NCI-H774 (cell line): ENCODE measurements around the gene YIPF6.
"Not testable (repeated sequence)": the region's sequence is repeated elsewhere in the genome, so short reads cannot be mapped to it uniquely, and the experiment has no call there.

Source experiments
- DNase-seq: peaks from one replicate; lab custom pipeline; 2025; lab: John Stamatoyannopoulos, UW

Gene YIPF6

DNA sequence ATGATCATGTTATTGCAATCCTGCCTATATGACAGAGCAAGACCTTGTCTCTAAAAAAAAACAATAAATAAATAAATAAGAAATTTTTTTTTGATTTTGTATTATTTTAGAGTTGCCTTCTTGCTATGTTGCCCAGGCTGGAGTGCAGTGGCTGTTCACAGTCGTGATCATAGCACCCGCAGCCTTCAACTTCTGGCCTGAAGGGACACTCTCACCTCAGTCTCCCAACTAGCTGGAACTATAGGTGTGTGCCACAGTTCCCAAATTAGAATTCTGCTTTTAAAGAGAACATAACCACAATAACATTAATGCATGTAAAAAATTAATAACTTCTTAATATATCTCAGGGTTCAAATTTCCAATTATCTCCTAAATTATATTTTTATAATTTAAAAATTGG, 7.8 kb downstream of the YIPF6 start:
- no peak for DNase-seq

DNA sequence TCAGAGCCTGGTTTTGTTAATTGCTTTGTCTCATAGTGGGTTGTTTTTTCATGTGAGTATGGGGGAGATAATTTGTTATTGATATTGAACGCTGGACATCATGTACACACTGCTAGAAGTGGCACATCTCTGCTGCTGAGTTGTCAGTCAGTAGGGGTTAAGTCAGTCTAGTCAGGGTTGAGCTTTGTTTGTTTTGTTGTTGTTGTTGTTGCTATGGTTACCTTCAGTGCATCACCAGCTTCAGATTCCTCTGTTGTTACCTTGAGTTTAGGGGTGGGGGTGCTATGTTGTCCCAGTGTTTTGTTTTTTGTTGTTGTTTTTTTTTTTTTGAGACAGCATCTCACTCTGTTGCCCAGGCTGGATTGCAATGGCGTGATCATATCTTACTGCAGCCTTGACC, 9.9 kb downstream of the YIPF6 start:
- DNase-seq: no peak

DNA sequence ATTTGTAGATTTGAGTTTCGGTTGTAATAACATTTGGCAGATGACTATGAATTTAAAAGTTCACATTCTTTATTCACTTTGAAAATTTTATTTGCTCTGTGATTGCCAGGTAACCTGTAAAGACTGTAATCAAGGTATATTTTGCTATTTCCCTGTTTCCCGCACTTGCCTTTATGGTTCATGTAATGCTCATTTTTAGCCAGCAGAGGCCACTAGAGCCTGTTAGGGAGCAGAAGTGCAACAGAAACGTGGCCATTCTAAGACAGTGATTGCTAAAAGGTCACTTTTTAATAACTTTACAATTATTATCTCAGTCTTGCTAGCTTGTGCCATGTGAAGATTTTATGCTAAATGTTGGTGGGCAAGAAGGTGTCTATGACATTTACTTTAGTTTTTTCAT, 12.4 kb downstream of the YIPF6 start:
- no peak for DNase-seq

DNA sequence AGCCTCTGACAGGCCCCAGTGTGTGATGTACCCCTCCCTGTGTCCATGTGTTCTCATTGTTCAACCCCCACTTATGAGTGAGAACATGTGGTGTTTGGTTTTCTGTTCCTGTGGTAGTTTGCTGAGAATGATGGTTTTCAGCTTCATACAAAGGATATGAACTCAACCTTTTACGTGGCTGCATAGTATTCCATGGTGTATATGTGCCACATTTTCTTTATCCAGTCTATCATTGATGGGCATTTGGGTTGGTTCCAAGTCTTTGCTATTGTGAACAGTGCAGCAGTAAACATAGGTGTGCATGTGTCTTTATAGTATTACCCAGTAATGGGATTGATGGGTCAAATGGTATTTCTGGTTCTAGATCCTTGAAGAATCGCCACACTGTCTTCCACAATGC, 25.8 kb downstream of the YIPF6 start:
- DNase-seq: not testable (repeated sequence)

DNA sequence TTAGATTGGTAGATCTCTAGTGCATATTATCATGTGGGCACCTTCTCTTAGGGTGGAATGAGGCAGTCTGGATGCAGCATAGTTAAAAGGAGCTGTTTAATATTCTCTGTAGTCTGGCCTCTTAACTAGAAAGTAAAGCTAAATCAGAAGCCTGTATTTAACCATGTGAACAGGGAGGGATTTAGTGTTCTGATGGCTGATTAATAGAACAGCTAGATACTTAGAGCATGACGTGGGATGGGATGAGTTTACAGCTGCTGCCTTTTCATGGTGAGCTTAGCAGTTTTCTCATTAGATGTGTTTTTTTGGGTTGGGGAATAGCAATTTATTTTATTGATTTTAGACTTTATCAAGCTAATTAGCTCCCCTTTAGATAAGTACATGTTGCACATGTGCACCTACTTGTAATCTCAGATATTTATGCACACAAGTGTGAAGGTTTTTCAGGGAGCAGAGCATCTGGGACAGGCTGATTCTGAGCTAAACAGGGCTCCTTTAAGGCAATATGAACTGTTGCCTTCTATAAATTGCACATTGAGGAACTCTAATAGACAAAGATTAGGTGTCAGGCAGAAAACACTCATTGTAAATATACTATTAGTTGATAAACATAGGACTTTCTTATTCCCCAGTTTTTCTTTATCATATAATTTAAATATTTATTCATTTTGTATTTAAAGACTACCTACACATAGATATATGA, 34.1 kb downstream of the YIPF6 start:
- no peak for DNase-seq

DNA sequence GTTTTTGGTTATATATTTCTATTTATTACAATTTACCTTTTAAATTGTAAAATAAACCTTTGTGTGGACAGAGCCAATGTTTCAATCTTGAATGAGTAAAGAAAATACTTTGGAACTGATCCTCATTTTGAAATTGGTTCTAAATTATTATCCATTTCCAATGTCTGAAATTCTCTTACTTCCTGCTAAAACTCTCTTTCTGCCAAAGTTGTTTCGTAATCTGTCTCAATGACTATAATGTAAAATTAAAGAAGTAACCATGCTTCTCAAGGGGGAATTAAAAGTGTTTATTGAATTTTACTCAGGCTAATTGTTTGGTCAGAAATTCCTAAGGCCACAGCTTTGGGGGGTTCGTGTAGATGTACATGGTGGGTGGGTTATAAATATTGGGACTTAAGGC, 34.8 kb downstream of the YIPF6 start:
- no peak for DNase-seq

DNA sequence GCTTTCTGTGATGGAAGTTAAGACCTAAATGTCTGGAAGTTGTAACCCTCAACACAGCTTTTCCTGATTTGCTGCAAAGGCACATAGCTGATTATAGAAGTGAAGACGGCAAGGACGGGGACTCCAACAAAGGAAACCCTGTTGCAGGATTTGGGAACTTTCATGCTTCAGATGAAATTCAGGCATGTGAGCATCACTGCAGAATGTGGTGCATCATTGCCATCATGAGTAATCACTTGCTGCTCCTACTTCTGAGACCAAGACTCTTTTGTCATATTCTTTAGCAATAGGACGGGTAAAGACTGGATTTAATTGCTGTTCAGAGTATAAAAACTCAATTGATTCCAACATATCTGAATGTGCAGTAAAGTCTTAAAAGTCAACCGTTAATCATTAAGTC, 35.8 kb downstream of the YIPF6 start:
- no peak for DNase-seq

DNA sequence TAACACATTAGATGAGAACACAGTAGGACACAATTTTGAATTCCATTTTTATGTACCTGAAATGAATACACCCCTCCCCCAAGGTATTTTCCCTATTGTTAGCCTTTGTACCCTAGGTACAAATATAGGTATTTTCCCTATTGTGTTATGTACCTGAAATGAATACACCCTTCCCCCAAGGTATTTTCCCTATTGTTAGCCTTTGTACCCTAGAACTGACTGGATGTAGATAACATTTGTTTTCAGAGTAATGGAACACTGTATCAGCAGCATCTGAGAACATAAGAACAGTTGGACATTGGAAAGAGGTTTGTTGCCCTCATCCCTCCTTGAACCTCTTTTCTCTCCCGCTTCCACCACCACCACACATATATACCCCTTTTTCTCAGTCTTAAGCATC, 37.6 kb downstream of the YIPF6 start:
- DNase-seq: no peak

DNA sequence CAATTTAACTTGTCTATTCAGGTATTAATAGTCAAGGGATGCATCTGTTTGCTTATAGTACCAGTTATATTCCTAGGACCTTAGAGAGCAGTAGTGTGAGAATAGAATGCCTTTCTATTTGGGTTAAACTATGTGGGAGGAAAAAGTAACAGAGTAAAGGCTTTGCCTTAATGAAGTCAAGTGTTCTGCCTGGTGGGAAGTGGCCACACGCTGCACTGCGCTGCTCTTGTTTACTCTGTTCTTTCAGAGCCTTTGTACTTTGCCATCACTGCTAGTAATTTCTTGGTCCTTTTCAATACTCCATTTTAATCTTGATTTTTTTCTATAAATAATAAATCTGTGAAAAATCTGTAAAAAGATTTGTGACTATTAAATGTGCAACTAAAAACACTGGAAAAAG, 38.0 kb downstream of the YIPF6 start:
- DNase-seq: no peak

DNA sequence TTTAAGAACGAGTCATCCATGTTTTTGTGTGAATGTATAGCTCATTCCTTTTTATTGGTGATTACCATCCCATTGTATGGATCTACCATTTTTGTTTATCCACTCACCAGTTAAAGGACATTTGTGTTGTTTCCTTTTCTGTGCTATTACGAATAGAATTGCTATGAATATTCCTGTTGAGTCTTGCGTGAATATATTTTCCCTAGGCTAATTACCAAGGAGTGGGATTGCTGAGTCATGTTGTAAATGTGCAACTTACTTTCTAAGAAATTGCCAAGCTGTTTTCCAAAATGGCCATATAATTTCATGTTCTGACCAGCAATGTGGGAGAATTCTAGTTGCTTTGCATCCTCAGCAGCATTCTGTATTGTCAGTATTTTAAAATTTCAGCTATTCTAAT, 51.3 kb downstream of the YIPF6 start:
- no peak for DNase-seq

DNA sequence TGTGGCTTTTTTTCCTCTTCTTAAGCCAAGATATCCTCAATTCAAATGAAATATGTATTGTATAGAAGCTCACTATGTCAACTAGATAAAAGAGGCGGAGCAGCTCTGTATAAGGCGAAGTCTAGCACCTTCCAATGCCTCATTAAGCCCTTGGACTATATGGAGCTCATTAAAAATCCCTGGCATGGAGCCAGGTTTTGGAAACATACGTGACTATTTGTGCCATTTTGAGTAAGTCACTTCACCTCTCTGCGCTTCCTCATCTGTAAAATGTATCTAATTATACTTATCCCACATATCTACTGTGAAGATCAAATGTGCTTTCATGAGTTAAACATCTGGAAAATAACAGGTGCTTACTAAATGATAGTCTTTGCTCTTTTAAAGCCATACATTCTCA, 57.2 kb downstream of the YIPF6 start:
- no peak for DNase-seq

DNA sequence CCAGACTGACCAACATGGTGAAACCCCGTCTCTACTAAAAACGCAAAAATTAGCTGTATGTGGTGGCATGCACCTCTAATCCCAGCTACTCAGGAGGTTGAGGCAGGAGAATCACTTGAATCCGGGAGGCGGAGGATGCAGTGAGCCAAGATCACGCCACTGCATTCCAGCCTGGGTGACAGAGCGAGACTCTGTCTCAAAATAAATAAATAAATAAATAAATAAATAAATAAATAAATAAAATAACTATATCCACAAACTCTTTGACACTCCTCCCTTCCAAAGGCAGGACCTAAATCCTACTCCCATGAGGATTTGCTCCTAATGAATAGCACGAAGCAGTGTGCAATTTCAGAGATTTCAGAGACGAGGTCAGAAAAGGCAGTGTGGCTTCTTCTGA, 58.3 kb downstream of the YIPF6 start:
- not testable (repeated sequence) for DNase-seq

DNA sequence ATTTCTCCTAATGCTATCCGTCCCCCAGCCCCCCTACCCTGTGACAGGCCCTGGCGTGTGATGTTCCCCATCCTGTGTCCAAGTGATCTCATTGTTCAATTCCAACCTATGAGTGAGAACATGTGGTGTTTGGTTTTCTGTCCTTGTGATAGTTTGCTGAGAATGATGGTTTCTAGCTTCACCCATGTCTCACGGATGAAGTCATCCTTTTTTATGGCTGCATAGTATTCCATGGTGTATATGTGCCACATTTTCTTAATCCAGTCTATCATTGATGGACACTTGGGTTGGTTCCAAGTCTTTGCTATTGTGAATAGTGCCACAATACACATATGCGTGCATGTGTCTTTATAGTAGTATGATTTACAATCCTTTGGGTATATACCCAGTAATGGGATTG, 61.1 kb downstream of the YIPF6 start:
- DNase-seq: not testable (repeated sequence)

DNA sequence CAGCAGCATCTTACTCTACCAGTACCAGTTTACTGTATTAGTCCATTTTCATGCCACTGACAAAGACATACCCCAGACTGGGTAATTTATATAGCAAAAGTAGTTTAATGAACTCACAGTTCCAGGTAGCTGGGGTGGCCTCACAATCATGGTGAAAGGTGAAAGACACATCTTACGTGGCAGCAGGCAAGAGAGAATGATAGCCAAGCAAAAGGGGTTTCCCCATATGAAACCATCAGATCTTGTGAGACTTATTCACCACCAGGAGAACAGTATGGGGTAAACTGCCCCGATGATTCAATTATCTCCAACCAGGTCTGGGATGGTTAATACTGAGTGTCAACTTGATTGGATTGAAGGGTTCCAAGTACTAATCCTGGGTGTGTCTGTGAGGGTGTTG, 69.3 kb downstream of the YIPF6 start:
- DNase-seq: no peak

DNA sequence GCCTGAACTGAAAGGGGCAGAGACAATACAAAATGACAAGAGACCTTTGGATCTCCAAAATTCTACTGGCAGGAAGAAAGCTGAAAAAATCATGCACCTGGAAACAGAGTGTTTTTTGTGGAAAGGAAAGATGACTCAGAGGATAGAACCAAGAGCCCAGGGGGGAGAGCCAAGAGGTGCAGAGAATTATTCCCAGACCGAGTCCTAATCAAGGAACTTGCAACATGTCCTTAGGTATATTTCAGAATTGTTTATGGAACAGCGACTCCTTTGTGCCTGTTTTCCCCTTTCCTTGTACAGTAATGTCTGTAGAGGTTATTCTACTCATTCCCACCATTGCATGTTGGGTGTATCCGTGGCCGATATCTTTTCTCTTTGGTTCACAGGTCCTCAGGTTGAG, 71.7 kb downstream of the YIPF6 start:
- no peak for DNase-seq

DNA sequence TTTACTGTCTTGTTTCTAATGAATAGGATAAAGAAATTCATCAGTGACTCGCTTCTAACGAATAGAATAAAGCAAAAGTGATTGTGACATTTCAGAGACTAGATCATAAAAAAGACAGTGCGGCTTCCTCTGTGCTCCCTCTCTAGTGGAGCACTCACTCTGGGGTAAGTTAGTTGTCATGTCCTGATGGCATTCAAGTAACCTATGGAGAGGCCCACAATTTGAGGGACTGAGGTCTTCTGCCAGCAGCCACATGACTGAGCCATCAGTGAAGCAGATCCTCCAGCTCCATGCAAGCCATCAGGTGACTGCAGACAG, 72.4 kb downstream of the YIPF6 start:
- no peak for DNase-seq

DNA sequence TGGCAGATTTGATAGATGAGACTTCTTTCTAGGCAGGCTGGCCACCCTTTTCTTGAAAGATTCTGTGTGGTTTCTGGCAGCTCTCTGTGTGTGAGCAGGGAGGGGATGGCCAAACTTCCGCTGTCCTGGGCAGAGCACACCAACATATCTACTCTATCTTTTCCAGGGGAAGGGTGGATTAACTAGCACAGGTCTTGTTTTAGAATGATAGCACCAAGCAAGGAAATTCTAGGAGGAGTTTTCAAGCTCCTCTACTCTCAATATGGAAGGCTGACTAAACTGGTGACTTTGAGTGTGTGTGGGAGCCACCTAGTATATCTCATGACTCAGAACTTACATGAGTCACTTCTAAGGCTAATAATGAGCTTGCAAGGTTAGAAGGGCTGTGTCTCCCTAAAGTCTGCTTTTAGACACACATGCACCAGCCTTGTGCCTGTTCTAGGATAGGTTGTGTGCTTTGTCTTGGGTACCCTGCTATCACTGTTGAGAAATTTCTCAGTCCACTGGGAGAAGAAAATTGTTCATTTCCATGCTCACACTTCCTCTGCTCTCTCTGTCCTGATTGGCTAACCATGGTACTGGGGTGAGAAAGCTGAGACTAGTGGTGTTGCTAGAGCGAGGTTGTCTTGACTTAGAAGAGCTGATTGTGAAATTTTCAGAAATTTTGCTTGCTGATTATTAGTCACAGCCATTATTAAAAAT, 72.9 kb downstream of the YIPF6 start:
- no peak for DNase-seq

DNA sequence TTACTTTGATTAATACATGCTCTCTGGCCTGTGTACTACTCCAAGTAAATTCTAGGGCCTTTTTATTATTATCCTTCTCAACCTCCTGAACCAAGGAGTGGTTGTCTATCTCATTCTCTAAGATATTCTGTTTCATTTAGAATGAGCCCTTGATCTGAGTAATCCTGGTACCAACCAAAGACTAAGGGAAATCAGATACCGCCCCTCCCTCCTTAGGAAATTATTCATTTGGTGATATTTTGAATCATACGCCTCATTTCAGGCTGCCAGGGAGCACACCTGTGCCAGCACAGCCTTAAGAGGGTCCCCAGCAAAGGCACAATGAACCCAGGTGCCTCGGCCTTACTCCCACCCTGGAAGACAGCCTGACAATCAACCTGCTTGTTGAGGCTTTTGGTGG, 75.4 kb downstream of the YIPF6 start:
- DNase-seq: no peak

DNA sequence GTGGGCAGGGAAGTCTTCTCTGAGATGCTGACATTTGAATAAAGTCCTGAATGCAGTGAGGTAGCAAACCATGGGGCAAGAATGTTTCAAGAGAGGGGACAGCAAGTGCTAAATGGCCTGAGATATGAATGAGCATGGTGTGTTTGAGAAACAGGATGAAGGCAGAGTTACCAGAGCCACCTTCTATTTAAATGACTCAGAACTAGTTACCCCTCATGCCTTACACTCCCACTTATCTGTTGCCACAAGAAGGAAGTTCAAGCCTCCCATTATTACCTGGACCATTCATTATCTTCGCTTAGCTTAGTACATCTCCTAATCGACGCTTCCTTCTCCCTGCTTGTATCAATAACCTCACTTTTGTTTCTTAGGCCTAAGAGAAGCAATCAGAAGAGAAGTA, 81.0 kb downstream of the YIPF6 start:
- DNase-seq: no peak

DNA sequence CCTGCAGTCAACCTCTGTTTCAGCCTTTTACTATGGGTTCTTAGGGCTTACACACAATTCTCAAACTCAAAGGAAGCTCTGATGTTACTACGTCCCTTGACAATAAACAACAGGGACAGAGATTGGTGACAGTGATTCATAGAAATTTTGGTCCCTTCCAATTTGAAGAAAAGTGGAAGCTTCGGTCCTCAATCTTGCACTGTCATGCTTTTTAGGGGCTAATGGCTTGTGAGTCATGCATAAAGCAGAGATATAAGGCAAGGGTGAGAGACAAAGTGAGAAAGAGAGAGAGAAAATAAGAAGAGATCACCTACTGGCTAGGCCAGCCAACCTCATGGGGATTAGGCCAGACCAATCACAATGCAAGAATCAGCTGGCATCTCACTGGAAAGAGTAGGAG, 85.4 kb downstream of the YIPF6 start:
- DNase-seq: no peak
